NT2/D1 (cell line): ENCODE measurements around the gene MGLL.

Source experiments
- SUZ12 ChIP-seq: IDR thresholded peaks from 2 replicates; pipeline ENCODE4 v1.6.1; 2011; ENCODE audit not compliant: insufficient read length, insufficient read depth; ENCODE audit errors: extremely low read depth
- YY1 ChIP-seq: IDR thresholded peaks from 2 replicates; pipeline ENCODE4 v1.6.1; 2011; ENCODE audit not compliant: insufficient read length, insufficient read depth

- TF ChIP-seq YY1: no peak
- TF ChIP-seq SUZ12: no peak
These were observed 73.0 kb downstream of the MGLL start for GRCh38 chr3:127749361-127749760.
